ENCODE results near the gene SORBS1. TPM values are rescaled to one million over a fixed set of nuclear protein-coding genes. Genes with fewer than 3 reads are reported as not detected.

SORBS1 gene
- total and polyA plus RNA-seq, 9 of the 15 experiments (the other 6 are each of a cell fraction or from before 2014, with no cell fraction given) = 2.0 to 13.3 (median 6.5) TPM

DNA sequence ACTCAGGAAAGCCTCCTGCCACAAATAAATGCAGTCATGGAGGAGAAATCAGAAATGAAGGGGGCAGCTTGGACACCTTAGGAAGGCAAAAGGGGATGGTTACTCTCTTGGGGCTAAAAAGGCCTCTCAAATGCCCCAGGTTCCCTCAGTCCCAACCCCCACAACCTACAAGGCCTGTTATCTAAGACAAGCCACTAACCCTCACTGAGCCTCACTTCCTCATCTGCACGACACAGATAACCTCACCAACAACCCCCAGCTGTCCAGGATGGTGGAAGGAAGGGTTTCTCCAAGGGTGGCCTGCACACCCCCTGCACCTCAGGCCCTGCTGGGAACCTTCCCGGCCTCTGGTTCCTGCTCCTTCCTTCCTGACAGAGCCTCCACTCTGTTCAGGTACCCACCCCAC, 29.2 kb downstream of the SORBS1 start (continued):
- TF ChIP-seq, protein P1, sequence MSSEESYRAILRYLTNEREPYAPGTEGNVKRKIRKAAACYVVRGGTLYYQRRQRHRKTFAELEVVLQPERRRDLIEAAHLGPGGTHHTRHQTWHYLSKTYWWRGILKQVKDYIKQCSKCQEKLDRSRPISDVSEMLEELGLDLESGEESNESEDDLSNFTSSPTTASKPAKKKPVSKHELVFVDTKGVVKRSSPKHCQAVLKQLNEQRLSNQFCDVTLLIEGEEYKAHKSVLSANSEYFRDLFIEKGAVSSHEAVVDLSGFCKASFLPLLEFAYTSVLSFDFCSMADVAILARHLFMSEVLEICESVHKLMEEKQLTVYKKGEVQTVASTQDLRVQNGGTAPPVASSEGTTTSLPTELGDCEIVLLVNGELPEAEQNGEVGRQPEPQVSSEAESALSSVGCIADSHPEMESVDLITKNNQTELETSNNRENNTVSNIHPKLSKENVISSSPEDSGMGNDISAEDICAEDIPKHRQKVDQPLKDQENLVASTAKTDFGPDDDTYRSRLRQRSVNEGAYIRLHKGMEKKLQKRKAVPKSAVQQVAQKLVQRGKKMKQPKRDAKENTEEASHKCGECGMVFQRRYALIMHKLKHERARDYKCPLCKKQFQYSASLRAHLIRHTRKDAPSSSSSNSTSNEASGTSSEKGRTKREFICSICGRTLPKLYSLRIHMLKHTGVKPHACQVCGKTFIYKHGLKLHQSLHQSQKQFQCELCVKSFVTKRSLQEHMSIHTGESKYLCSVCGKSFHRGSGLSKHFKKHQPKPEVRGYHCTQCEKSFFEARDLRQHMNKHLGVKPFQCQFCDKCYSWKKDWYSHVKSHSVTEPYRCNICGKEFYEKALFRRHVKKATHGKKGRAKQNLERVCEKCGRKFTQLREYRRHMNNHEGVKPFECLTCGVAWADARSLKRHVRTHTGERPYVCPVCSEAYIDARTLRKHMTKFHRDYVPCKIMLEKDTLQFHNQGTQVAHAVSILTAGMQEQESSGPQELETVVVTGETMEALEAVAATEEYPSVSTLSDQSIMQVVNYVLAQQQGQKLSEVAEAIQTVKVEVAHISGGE (CRISPR knock-in tag; IDR thresholded peaks at IDR 0.05) = peak in 1 of 3 experiments; percentile 78; a peak in 1 of 6 replicates
- TF ChIP-seq, protein P2, sequence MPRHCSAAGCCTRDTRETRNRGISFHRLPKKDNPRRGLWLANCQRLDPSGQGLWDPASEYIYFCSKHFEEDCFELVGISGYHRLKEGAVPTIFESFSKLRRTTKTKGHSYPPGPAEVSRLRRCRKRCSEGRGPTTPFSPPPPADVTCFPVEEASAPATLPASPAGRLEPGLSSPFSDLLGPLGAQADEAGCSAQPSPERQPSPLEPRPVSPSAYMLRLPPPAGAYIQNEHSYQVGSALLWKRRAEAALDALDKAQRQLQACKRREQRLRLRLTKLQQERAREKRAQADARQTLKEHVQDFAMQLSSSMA (CRISPR knock-in tag; IDR thresholded peaks at IDR 0.05) = no peak
- TF ChIP-seq, protein P3, sequence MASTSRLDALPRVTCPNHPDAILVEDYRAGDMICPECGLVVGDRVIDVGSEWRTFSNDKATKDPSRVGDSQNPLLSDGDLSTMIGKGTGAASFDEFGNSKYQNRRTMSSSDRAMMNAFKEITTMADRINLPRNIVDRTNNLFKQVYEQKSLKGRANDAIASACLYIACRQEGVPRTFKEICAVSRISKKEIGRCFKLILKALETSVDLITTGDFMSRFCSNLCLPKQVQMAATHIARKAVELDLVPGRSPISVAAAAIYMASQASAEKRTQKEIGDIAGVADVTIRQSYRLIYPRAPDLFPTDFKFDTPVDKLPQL (IDR thresholded peaks at IDR 0.05; ENCODE audit: extremely low read depth, insufficient read length) = no peak
- TF ChIP-seq, protein P4, sequence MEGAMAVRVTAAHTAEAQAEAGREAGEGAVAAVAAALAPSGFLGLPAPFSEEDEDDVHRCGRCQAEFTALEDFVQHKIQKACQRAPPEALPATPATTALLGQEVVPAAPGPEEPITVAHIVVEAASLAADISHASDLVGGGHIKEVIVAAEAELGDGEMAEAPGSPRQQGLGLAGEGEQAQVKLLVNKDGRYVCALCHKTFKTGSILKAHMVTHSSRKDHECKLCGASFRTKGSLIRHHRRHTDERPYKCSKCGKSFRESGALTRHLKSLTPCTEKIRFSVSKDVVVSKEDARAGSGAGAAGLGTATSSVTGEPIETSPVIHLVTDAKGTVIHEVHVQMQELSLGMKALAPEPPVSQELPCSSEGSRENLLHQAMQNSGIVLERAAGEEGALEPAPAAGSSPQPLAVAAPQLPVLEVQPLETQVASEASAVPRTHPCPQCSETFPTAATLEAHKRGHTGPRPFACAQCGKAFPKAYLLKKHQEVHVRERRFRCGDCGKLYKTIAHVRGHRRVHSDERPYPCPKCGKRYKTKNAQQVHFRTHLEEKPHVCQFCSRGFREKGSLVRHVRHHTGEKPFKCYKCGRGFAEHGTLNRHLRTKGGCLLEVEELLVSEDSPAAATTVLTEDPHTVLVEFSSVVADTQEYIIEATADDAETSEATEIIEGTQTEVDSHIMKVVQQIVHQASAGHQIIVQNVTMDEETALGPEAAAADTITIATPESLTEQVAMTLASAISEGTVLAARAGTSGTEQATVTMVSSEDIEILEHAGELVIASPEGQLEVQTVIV (CRISPR knock-in tag; IDR thresholded peaks at IDR 0.05; ENCODE audit: borderline replicate concordance) = no peak
- TF ChIP-seq LCOR (CRISPR knock-in tag; IDR thresholded peaks at IDR 0.05) (no peak), CBX8 (IDR thresholded peaks at IDR 0.05; ENCODE audit: borderline replicate concordance, extremely low read depth, low read depth, low read length, poor library complexity, severe bottlenecking) (no peak), HSF4 (CRISPR knock-in tag; IDR thresholded peaks at IDR 0.05; ENCODE audit: borderline replicate concordance) (no peak), ZC3H11A (IDR thresholded peaks at IDR 0.05; ENCODE audit: low read depth, low read length) (no peak), SMARCA5 (IDR thresholded peaks at IDR 0.05) (no peak), ZNF217 (CRISPR knock-in tag; IDR thresholded peaks at IDR 0.05) (no peak), MBD2 (IDR thresholded peaks at IDR 0.05; ENCODE audit: borderline replicate concordance, low read depth) (peak; percentile 86), JUN (IDR thresholded peaks at IDR 0.05; ENCODE audit: borderline replicate concordance, low read depth, low read length) (peak; percentile 77; the same call in 1 of the 2 replicates), JUN (CRISPR knock-in tag; IDR thresholded peaks at IDR 0.05; ENCODE audit: borderline replicate concordance) (no peak)
- TF ChIP-seq, protein P5, sequence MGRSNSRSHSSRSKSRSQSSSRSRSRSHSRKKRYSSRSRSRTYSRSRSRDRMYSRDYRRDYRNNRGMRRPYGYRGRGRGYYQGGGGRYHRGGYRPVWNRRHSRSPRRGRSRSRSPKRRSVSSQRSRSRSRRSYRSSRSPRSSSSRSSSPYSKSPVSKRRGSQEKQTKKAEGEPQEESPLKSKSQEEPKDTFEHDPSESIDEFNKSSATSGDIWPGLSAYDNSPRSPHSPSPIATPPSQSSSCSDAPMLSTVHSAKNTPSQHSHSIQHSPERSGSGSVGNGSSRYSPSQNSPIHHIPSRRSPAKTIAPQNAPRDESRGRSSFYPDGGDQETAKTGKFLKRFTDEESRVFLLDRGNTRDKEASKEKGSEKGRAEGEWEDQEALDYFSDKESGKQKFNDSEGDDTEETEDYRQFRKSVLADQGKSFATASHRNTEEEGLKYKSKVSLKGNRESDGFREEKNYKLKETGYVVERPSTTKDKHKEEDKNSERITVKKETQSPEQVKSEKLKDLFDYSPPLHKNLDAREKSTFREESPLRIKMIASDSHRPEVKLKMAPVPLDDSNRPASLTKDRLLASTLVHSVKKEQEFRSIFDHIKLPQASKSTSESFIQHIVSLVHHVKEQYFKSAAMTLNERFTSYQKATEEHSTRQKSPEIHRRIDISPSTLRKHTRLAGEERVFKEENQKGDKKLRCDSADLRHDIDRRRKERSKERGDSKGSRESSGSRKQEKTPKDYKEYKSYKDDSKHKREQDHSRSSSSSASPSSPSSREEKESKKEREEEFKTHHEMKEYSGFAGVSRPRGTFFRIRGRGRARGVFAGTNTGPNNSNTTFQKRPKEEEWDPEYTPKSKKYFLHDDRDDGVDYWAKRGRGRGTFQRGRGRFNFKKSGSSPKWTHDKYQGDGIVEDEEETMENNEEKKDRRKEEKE (IDR thresholded peaks at IDR 0.05; ENCODE audit: borderline replicate concordance in 1 of 2, control insufficient read depth in 1 of 2, low read depth in 2 of 2, low read length in 1 of 2) = 0 out of 4 replicates have a peak, but pooled peaks of 1 of the 2 experiments have one; percentile 71
